A549 (cell line): ENCODE measurements around the gene MTHFD2.

Experiments used
- BHLHE40 ChIP-seq: IDR thresholded peaks from 2 replicates; pipeline ENCODE4 v1.6.1; 2012; ENCODE audit warnings: low read depth, low read length, inconsistent platforms
- CTCF ChIP-seq: fragments of >200 bp; sonication (Bioruptor Twin); formaldehyde crosslinking; IDR thresholded peaks from 3 replicates; pipeline ENCODE4 v1.5.1; 2016
- EP300 ChIP-seq, 2 experiments: fragments of >200 bp; sonication (Bioruptor Twin); formaldehyde crosslinking; IDR thresholded peaks; 2 replicates in 1 of 2; 3 replicates in 1 of 2; pipeline ENCODE4 v1.6.1; 2016 to 2017
- ESRRA ChIP-seq: fragments of 150-350 bp; IDR thresholded peaks from 2 replicates; pipeline ENCODE4 v1.6.1; 2014; ENCODE audit warnings: mild to moderate bottlenecking, low read length, borderline replicate concordance
- JUN ChIP-seq, 2 experiments: fragments of >200 bp; sonication (Bioruptor Twin); formaldehyde crosslinking; IDR thresholded peaks; 2 replicates in 1 of 2; 3 replicates in 1 of 2; pipeline ENCODE4 v1.6.1; 2016 to 2017
- JUNB ChIP-seq: fragments of >200 bp; sonication (Bioruptor Twin); formaldehyde crosslinking; IDR thresholded peaks from 2 replicates; pipeline ENCODE4 v1.6.1; 2016
- MYC ChIP-seq: IDR thresholded peaks from 2 replicates; pipeline ENCODE4 v1.6.1; 2012; ENCODE audit warnings: mild to moderate bottlenecking, inconsistent platforms, low read length, improper control_type of control experiment, borderline replicate concordance
- POLR2A ChIP-seq: IDR thresholded peaks from 2 replicates; pipeline ENCODE4 v1.6.1; 2012; ENCODE audit warnings: mild to moderate bottlenecking, low read length
- RAD21 ChIP-seq, 2 experiments: fragments of >200 bp in 1 of 2; sonication (Bioruptor Twin) in 1 of 2; formaldehyde crosslinking in 1 of 2; IDR thresholded peaks in 1 of 2; conservative IDR thresholded peaks in 1 of 2; 2 replicates in 1 of 2; 3 replicates in 1 of 2; pipeline ENCODE4 v1.6.1; 2012 to 2018; ENCODE audit warnings: inconsistent platforms in 1 of 2
- RNF2 ChIP-seq: fragments of 200-600 bp; sonication (generic); IDR thresholded peaks from 2 replicates; pipeline ENCODE4 v1.6.1; 2016; ENCODE audit warnings: low read depth, mild to moderate bottlenecking, antibody characterized with exemption, moderate library complexity, borderline replicate concordance

GRCh38 chr2:74232426-74232825 is 34.0 kb downstream of the MTHFD2 start:
- TF ChIP-seq RNF2 (no peak), JUNB (no peak), ESRRA (no peak), RAD21 (conservative IDR thresholded peaks at IDR 0.05 in 1 of 2, IDR thresholded peaks at IDR 0.05 in 1 of 2) (0 out of 5 replicates have a peak, but pooled peaks of 1 of the 2 experiments have one; percentile 16), BHLHE40 (no peak), CTCF (no peak), EP300 (IDR thresholded peaks at IDR 0.05) (no peak), POLR2A (no peak), MYC (no peak), JUN (IDR thresholded peaks at IDR 0.05) (no peak)
